Bronchial epithelial cell (primary cell): ENCODE data around the gene NCOA7. TPM values are rescaled to one million over a fixed set of nuclear protein-coding genes. Genes with fewer than 3 reads are reported as not detected.

Experiments
- DNase-seq: peaks from one replicate; pipeline ENCODE4 v3.0.0-alpha.2; 2010; ENCODE audit warnings: low read depth
- FAIRE-seq: peaks from 2 replicates; lab custom pipeline; 2011; peaks lifted over from hg19 to GRCh38; lab: Jason Lieb, UNC
- H3K27me3 ChIP-seq: 2 replicates; pipeline ENCODE4 v1.5.1; 2011; ENCODE audit warnings: low read length; ENCODE audit not compliant: control insufficient read depth, insufficient read depth
- H3K36me3 ChIP-seq: 2 replicates; pipeline ENCODE4 v1.5.1; 2011; ENCODE audit warnings: low read length; ENCODE audit not compliant: control insufficient read depth, insufficient read depth
- H3K4me3 ChIP-seq: 2 replicates; pipeline ENCODE4 v1.5.1; 2011; ENCODE audit warnings: mild to moderate bottlenecking, low read depth, low read length, control low read depth
- CTCF ChIP-seq: IDR thresholded peaks from 2 replicates; pipeline ENCODE4 v1.5.1; 2011; ENCODE audit warnings: mild to moderate bottlenecking, moderate library complexity, low read length, control low read depth, inconsistent platforms; ENCODE audit not compliant: insufficient read depth, severe bottlenecking
- total RNA-seq: library from RNA; depleted of rRNA; stranded (reverse); fragments of >200 nt; gene quantifications from 2 replicates; pipeline ENCODE4 v1.2.1, GENCODE V29; 2014

Gene NCOA7
- total RNA-seq, 1 donor from 2014 or later: 39.0 TPM

- H3K4me3 ChIP-seq: no peak overlapping the region
Observed at GRCh38 chr6:125922322-125922860, 131.6 kb downstream of the NCOA7 start.

GRCh38 chr6:125923366-125923877 is 132.7 kb downstream of the NCOA7 start:
- no peak for DNase-seq
- H3K4me3 ChIP-seq: no peak overlapping the region
- peaks cover 25% of the 10 kb centered on the region for H3K36me3 ChIP-seq
- no peaks in the 10 kb centered on the region for H3K27me3 ChIP-seq
- no peak for FAIRE-seq
- TF ChIP-seq CTCF: no peak

More at GRCh38 chr6:125922322-125922860, 131.6 kb downstream of the NCOA7 start:
- DNase-seq (no peak), FAIRE-seq (no peak)
- peaks cover 21% of the 10 kb centered on the region for H3K36me3 ChIP-seq
- TF ChIP-seq CTCF: no peak
- no peaks in the 10 kb centered on the region for H3K27me3 ChIP-seq

- peak; percentile 18 for FAIRE-seq
- H3K27me3 ChIP-seq: no peaks in the 10 kb centered on the region
- peak; percentile 93 for DNase-seq
- H3K36me3 ChIP-seq: peaks cover 28% of the 10 kb centered on the region
- H3K4me3 ChIP-seq: no peak overlapping the region
- TF ChIP-seq CTCF: no peak
Observed at GRCh38 chr6:125924169-125924568, 133.4 kb downstream of the NCOA7 start.

GRCh38 chr6:125924697-125925358 is 134.1 kb downstream of the NCOA7 start:
- FAIRE-seq (no peak), DNase-seq (no peak)
- peaks cover 28% of the 10 kb centered on the region for H3K36me3 ChIP-seq
- no peaks in the 10 kb centered on the region for H3K27me3 ChIP-seq
- TF ChIP-seq CTCF: no peak
- H3K4me3 ChIP-seq: no peak overlapping the region

- no peak for TF ChIP-seq CTCF
- DNase-seq: no peak
- Histone ChIP-seq H3K4me3 (no peak overlapping the region), H3K27me3 (no peaks in the 10 kb centered on the region), H3K36me3 (peaks cover 25% of the 10 kb centered on the region)
- FAIRE-seq: no peak
Observed at GRCh38 chr6:125926711-125927110, 136.0 kb downstream of the NCOA7 start.

- DNase-seq (no peak), FAIRE-seq (no peak)
- Histone ChIP-seq H3K36me3 (peaks cover 20% of the 10 kb centered on the region), H3K4me3 (no peak overlapping the region), H3K27me3 (no peaks in the 10 kb centered on the region)
- no peak for TF ChIP-seq CTCF
Observed at GRCh38 chr6:125927761-125928160, 137.0 kb downstream of the NCOA7 start.
